ENCODE data around the gene WDR88. TPM values are rescaled to one million over a fixed set of nuclear protein-coding genes. Genes with fewer than 3 reads are reported as not detected.
"Not testable (repeated sequence)": the region's sequence is repeated elsewhere in the genome, so short reads cannot be mapped to it uniquely, and the experiment has no call there.

Gene WDR88
- total RNA-seq, 4 donors from 2014 or later, result not detected

DNA sequence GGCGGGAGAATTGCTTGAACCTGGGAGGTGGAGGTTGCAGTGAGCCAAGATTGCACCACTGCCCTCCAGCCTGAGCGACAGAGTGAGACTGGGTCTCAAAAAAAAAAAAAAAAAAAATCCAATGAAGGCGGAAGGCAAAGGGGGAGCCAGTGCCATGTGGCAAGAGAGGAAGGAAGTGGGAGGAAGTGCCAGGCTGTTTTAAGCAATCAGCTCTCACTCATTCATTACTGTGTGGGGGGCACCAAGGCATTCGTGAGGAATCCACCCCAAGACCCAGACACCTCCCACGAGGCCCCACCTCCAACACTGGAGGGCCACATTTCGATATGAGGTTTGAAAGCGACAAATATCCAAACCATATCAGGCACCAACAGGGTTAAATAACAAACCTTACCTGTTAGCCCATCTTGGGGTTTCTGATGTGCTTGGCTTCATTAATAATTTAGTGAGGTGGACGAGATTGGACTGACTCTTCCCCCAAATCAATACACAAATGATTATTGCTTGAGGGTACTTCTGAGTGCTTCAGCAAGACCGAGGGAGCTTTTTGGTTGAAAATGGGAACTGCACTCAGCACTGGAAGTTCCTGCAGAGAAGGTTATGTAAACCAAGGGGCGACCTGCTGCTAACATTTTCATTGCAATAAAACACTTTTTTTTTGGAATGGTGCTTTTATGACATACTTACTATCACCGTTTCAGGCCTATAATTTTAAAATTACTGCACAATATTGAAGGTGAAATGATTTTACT is 54.7 kb downstream of the WDR88 start:
- Histone ChIP-seq H3K36me3 (no peaks in the 10 kb centered on the region), H3K27me3 (no peaks in the 10 kb centered on the region), H3K9me3 (no peaks in the 10 kb centered on the region), H3K27ac (no peak overlapping the region), H3K4me1 (no peaks in the 10 kb centered on the region), H3K4me3 (no peak overlapping the region)
- peak in 1 of 3 donors; percentile 18 for DNase-seq
- no peak for TF ChIP-seq POLR2A (IDR thresholded peaks at IDR 0.05)
- TF ChIP-seq, protein P1, sequence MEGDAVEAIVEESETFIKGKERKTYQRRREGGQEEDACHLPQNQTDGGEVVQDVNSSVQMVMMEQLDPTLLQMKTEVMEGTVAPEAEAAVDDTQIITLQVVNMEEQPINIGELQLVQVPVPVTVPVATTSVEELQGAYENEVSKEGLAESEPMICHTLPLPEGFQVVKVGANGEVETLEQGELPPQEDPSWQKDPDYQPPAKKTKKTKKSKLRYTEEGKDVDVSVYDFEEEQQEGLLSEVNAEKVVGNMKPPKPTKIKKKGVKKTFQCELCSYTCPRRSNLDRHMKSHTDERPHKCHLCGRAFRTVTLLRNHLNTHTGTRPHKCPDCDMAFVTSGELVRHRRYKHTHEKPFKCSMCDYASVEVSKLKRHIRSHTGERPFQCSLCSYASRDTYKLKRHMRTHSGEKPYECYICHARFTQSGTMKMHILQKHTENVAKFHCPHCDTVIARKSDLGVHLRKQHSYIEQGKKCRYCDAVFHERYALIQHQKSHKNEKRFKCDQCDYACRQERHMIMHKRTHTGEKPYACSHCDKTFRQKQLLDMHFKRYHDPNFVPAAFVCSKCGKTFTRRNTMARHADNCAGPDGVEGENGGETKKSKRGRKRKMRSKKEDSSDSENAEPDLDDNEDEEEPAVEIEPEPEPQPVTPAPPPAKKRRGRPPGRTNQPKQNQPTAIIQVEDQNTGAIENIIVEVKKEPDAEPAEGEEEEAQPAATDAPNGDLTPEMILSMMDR (IDR thresholded peaks at IDR 0.05), result no peak

DNA sequence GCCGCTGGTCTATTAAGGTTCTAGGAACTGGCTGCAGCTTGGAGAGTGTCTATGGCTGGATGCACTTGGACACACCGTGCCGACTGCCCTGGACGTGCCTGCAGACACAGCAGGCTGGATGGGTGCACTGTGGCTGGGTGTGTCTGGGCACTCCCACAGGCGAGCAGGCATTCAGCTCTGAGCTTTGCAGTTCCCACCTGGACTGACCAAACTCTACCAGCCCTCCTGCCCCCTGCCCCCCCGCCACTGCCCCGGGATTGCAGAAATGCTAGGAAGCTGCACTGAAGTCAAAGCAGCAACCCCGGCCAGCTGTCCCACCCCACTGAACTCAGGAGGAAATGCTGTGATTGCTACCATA is 55.2 kb downstream of the WDR88 start:
- no peak for TF ChIP-seq POLR2A (IDR thresholded peaks at IDR 0.05)
- TF ChIP-seq, protein P1 (IDR thresholded peaks at IDR 0.05), result no peak
- H3K27ac ChIP-seq, result no peak overlapping the region
- H3K4me1 ChIP-seq, result no peaks in the 10 kb centered on the region
- no peaks in the 10 kb centered on the region for H3K27me3 ChIP-seq
- peak in 2 of 3 donors; percentile 59 to 65 for DNase-seq
- H3K36me3 ChIP-seq, result no peaks in the 10 kb centered on the region
- no peaks in the 10 kb centered on the region for H3K9me3 ChIP-seq
- H3K4me3 ChIP-seq, result no peak overlapping the region

DNA sequence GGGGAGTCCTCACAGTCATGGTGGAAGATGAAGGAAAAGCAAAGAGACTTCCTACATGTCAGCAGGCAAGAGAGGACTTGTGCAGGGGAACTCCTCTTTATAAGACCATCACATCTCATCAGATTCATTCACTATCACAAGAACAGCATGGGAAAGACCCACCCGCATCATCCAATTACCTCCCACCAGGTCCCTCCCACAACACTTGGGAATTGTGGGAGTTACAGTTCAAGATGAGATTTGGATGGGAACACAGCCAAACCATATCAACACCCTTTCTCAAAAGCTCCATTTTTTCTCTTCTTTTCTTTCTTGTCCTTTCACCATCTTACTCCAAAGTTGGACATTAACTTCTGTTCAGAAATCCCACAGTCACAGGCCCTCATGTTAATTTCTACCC is 57.5 kb downstream of the WDR88 start:
- Histone ChIP-seq H3K27me3 (no peaks in the 10 kb centered on the region), H3K4me1 (no peaks in the 10 kb centered on the region), H3K4me3 (no peak overlapping the region), H3K9me3 (no peaks in the 10 kb centered on the region), H3K36me3 (no peaks in the 10 kb centered on the region), H3K27ac (no peak overlapping the region)
- DNase-seq, result no peak
- TF ChIP-seq, protein P1 (IDR thresholded peaks at IDR 0.05), result no peak
- no peak for TF ChIP-seq POLR2A (IDR thresholded peaks at IDR 0.05)

DNA sequence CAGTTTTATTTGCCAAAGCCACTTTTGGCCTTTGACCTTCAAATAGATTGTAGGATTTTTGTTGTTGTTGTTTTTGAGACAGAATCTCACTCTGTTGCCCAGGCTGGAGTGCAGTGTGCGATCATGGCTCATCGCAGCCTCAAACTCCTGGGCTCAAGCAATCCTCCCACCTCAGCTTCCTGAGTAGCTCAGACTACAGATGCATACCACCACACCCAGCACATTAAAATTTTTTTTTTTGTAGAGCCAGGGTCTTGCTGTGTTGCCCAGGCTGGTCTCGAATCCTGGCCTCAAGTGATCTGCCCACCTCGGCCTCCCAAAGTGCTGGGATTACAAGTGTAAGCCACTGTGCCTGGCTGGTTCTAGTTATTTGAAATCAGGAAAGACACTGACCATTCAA is 59.2 kb downstream of the WDR88 start:
- H3K9me3 ChIP-seq, H3K36me3 ChIP-seq, H3K4me3 ChIP-seq, H3K27ac ChIP-seq, H3K27me3 ChIP-seq: not testable (repeated sequence)
- peaks cover 0 to 13% (median 4%) of the 10 kb centered on the region in 4 donors for H3K4me1 ChIP-seq
- DNase-seq, result peak in 1 of 3 donors; percentile 5

DNA sequence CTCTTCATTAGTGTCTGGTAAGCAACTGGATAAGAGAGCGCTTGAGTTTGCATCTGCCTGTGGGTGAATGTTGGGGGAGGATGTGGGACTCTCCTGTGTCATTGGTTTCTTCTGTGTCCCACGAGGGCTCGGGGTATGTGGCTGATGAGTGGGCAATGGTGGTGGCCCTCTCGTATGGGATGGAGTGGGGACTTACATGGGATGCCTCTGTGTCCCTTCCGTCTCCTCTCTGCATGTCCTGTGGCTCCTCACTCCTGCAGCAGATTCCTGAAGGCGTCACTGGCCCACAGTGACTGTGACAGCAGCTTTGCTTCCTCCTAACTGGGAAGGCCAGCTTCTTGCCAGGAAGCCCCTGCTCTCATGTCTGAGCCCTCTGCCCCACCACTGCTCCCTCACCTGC is 59.6 kb downstream of the WDR88 start:
- Histone ChIP-seq H3K9me3 (no peaks in the 10 kb centered on the region), H3K4me3 (no peak overlapping the region), H3K27me3 (no peaks in the 10 kb centered on the region), H3K4me1 (peaks cover 0 to 13% (median 4%) of the 10 kb centered on the region in 4 donors), H3K27ac (no peak overlapping the region), H3K36me3 (no peaks in the 10 kb centered on the region)
- TF ChIP-seq POLR2A (IDR thresholded peaks at IDR 0.05), result no peak
- TF ChIP-seq, protein P1 (IDR thresholded peaks at IDR 0.05), result no peak
- DNase-seq, result peak in 1 of 3 donors; percentile 12

DNA sequence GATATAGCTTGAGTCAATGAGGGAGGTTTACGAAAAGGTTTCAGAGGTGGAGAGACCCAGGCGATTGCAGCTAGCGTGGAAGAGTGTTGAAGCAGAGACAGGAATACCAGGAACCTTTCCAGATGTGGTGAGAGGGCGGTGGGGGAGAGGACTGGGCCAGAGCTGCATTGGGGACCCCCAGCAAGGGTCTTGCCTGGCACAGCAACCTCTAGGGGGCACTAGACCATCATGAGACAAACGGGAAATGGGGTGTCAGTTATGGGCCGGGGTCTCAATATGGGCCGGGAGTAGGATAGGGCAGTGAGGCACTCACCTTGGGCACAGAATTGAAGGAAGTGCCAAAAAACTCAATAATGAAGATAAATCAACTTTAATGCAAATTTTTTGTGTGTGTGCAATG is 60.1 kb downstream of the WDR88 start:
- H3K27me3 ChIP-seq, result no peaks in the 10 kb centered on the region
- H3K4me1 ChIP-seq, result peaks cover 0 to 13% (median 4%) of the 10 kb centered on the region in 4 donors
- no peak overlapping the region for H3K27ac ChIP-seq
- TF ChIP-seq, protein P1 (IDR thresholded peaks at IDR 0.05), result no peak
- TF ChIP-seq POLR2A (IDR thresholded peaks at IDR 0.05), result no peak
- no peaks in the 10 kb centered on the region for H3K36me3 ChIP-seq
- no peaks in the 10 kb centered on the region for H3K9me3 ChIP-seq
- peak in 1 of 3 donors; percentile 26 for DNase-seq
- H3K4me3 ChIP-seq, result no peak overlapping the region

Data from Peyer's patch (tissue), 4 donors.